GDM1 (cell line): ENCODE data around the gene PARP1.
"Not testable (repeated sequence)": the region's sequence is repeated elsewhere in the genome, so short reads cannot be mapped to it uniquely, and the experiment has no call there.

Experiments used
- DNase-seq: peaks from one replicate; lab custom pipeline; 2025; lab: John Stamatoyannopoulos, UW

PARP1 gene

GRCh38 chr1:226428791-226429461 lies 21.0 kb upstream of the PARP1 start:
- peak; percentile 54 for DNase-seq

GRCh38 chr1:226428348-226428747 lies 20.5 kb upstream of the PARP1 start:
- no peak for DNase-seq

- DNase-seq: no peak
Observed at GRCh38 chr1:226427131-226427530, 19.2 kb upstream of the PARP1 start.

- DNase-seq: not testable (repeated sequence)
Observed at GRCh38 chr1:226426395-226426794, 18.5 kb upstream of the PARP1 start.

- DNase-seq: no peak
Observed at GRCh38 chr1:226425431-226426031, 17.6 kb upstream of the PARP1 start.

GRCh38 chr1:226425004-226425378 lies 17.1 kb upstream of the PARP1 start:
- no peak for DNase-seq

- peak; percentile 5 for DNase-seq
Observed at GRCh38 chr1:226424221-226425003, 16.5 kb upstream of the PARP1 start.

GRCh38 chr1:226422478-226422877 lies 14.6 kb upstream of the PARP1 start:
- no peak for DNase-seq

GRCh38 chr1:226420897-226421296 lies 13.0 kb upstream of the PARP1 start:
- no peak for DNase-seq

GRCh38 chr1:226420328-226420727 lies 12.4 kb upstream of the PARP1 start:
- DNase-seq: no peak

- DNase-seq: no peak
Observed at GRCh38 chr1:226419284-226420029, 11.6 kb upstream of the PARP1 start.

- no peak for DNase-seq
Observed at GRCh38 chr1:226417830-226418546, 10.1 kb upstream of the PARP1 start.

- DNase-seq: no peak
Observed at GRCh38 chr1:226417350-226417749, 9.5 kb upstream of the PARP1 start.

GRCh38 chr1:226414098-226414698 lies 6.3 kb upstream of the PARP1 start:
- no peak for DNase-seq

GRCh38 chr1:226411619-226412018 lies 3.7 kb upstream of the PARP1 start:
- DNase-seq: no peak

- DNase-seq: no peak
Observed at GRCh38 chr1:226410958-226411357, 3.1 kb upstream of the PARP1 start.

- no peak for DNase-seq
Observed at GRCh38 chr1:226409392-226409791, 1.5 kb upstream of the PARP1 start.

- no peak for DNase-seq
Observed at GRCh38 chr1:226408285-226409184, 642 bp upstream of the PARP1 start.

GRCh38 chr1:226407199-226407496 lies 745 bp downstream of the PARP1 start:
- DNase-seq: no peak

GRCh38 chr1:226406401-226406881 lies 1.5 kb downstream of the PARP1 start:
- no peak for DNase-seq
